OCI-LY1 (cell line): ENCODE measurements around the gene SORBS2.

ENCODE experiments used
- H2AFZ ChIP-seq: fragments of 200-600 bp; sonication (generic), shearing (Covaris generic); 2 replicates; pipeline ENCODE4 v1.6.0; 2014; ENCODE audit warnings: antibody characterized with exemption, mild to moderate bottlenecking, low read length
- H3F3A ChIP-seq: fragments of 200-600 bp; sonication (generic), shearing (Covaris generic); 2 replicates; pipeline ENCODE4 v1.6.0; 2014; ENCODE audit warnings: mild to moderate bottlenecking, antibody characterized with exemption, low read length, moderate library complexity; ENCODE audit not compliant: insufficient read depth
- H3K27ac ChIP-seq: fragments of 200-600 bp; sonication (generic); 2 replicates; pipeline ENCODE4 v1.5.1; 2014; ENCODE audit warnings: low read length, mixed run types, mild to moderate bottlenecking, low read depth; ENCODE audit not compliant: poor library complexity, severe bottlenecking
- H3K27me3 ChIP-seq: fragments of 200-600 bp; sonication (generic); 2 replicates; pipeline ENCODE4 v1.6.0; 2014; ENCODE audit warnings: antibody characterized with exemption, mild to moderate bottlenecking, low read length, moderate library complexity; ENCODE audit not compliant: insufficient read depth
- H3K36me3 ChIP-seq: fragments of 200-600 bp; sonication (generic); 2 replicates; pipeline ENCODE4 v1.6.1; 2014; ENCODE audit warnings: mild to moderate bottlenecking, antibody characterized with exemption, low read length, moderate library complexity, mixed read lengths; ENCODE audit not compliant: insufficient read depth
- H3K4me1 ChIP-seq: fragments of 200-600 bp; sonication (generic); 2 replicates; pipeline ENCODE4 v1.5.1; 2014; ENCODE audit warnings: mild to moderate bottlenecking, low read length, moderate library complexity; ENCODE audit not compliant: insufficient read depth, severe bottlenecking
- H3K4me2 ChIP-seq: fragments of 200-600 bp; sonication (generic), shearing (Covaris generic); 2 replicates; pipeline ENCODE4 v1.6.1; 2014; ENCODE audit warnings: low read length
- H3K4me3 ChIP-seq: fragments of 200-600 bp; sonication (generic); 2 replicates; pipeline ENCODE4 v1.5.1; 2014; ENCODE audit warnings: low read length, low read depth, mild to moderate bottlenecking, mixed read lengths; ENCODE audit not compliant: poor library complexity, severe bottlenecking
- H3K79me2 ChIP-seq: fragments of 200-600 bp; shearing (Covaris generic); 2 replicates; pipeline ENCODE4 v1.6.1; 2016; ENCODE audit warnings: mixed run types, low read length, mixed read lengths; ENCODE audit not compliant: insufficient read depth
- H3K9ac ChIP-seq: fragments of 200-600 bp; sonication (generic), shearing (Covaris generic); 2 replicates; pipeline ENCODE4 v1.6.1; 2014; ENCODE audit warnings: mild to moderate bottlenecking, low read length, mixed read lengths
- H3K9me2 ChIP-seq: fragments of 200-600 bp; sonication (generic), shearing (Covaris generic); 2 replicates; pipeline ENCODE4 v1.6.1; 2014; ENCODE audit warnings: low read depth, mild to moderate bottlenecking, low read length, mixed read lengths
- H3K9me3 ChIP-seq: fragments of 200-600 bp; shearing (Covaris generic); 2 replicates; pipeline ENCODE4 v1.6.1; 2014; ENCODE audit warnings: low read length, mixed read lengths
- H4K20me1 ChIP-seq: fragments of 200-600 bp; sonication (generic), shearing (Covaris generic); 2 replicates; pipeline ENCODE4 v1.6.0; 2016; ENCODE audit warnings: mild to moderate bottlenecking, low read length; ENCODE audit not compliant: insufficient read depth
- EZH2 ChIP-seq: fragments of 200-600 bp; sonication (generic), shearing (Covaris generic); IDR thresholded peaks from 2 replicates; pipeline ENCODE4 v1.8.0; 2017; ENCODE audit warnings: borderline replicate concordance, mixed run types, mild to moderate bottlenecking, antibody characterized with exemption, low read length, moderate library complexity, mixed read lengths
- TF ChIP-seq, protein P1 (sequence below): fragments of 200-600 bp; sonication (generic), shearing (Covaris generic); IDR thresholded peaks from 2 replicates; pipeline ENCODE4 v1.5.1; 2017; ENCODE audit warnings: mild to moderate bottlenecking, antibody characterized with exemption, low read length, moderate library complexity, mixed read lengths

The SORBS2 gene

DNA sequence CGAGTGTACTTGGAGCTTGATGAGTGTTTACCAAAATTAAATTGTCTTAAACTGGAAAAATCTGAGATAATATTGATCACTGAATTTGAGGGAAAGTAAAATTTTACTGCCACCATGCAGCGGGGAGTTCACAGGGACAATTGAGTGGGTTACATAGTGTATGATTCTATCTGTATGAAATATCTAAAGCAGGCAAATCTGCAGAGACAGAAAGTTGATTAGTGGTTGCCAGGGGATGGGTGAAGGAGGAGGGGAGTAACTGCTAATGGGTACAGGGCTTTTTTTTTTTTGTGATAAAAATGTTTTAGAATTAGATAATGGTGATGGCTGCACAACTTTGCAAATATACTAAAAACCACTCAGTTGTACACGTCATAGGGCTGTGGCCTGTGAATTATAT, 241.3 kb downstream of the SORBS2 start:
- Histone ChIP-seq H3K9me2 (no peaks in the 10 kb centered on the region), H3F3A (no peaks in the 10 kb centered on the region), H4K20me1 (no peaks in the 10 kb centered on the region), H3K27me3 (no peaks in the 10 kb centered on the region), H3K79me2 (no peaks in the 10 kb centered on the region), H3K36me3 (no peaks in the 10 kb centered on the region; the same call in 1 of the 2 replicates), H3K4me2 (no peak overlapping the region), H3K9me3 (0 out of 2 replicates have a peak, but pooled peaks cover 1% of the 10 kb centered on the region), H2AFZ (no peak overlapping the region), H3K4me1 (no peaks in the 10 kb centered on the region), H3K9ac (no peak overlapping the region), H3K4me3 (no peak overlapping the region), H3K27ac (no peak overlapping the region)
- TF ChIP-seq, protein P1, sequence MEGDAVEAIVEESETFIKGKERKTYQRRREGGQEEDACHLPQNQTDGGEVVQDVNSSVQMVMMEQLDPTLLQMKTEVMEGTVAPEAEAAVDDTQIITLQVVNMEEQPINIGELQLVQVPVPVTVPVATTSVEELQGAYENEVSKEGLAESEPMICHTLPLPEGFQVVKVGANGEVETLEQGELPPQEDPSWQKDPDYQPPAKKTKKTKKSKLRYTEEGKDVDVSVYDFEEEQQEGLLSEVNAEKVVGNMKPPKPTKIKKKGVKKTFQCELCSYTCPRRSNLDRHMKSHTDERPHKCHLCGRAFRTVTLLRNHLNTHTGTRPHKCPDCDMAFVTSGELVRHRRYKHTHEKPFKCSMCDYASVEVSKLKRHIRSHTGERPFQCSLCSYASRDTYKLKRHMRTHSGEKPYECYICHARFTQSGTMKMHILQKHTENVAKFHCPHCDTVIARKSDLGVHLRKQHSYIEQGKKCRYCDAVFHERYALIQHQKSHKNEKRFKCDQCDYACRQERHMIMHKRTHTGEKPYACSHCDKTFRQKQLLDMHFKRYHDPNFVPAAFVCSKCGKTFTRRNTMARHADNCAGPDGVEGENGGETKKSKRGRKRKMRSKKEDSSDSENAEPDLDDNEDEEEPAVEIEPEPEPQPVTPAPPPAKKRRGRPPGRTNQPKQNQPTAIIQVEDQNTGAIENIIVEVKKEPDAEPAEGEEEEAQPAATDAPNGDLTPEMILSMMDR, result no peak
- TF ChIP-seq EZH2, result no peak

DNA sequence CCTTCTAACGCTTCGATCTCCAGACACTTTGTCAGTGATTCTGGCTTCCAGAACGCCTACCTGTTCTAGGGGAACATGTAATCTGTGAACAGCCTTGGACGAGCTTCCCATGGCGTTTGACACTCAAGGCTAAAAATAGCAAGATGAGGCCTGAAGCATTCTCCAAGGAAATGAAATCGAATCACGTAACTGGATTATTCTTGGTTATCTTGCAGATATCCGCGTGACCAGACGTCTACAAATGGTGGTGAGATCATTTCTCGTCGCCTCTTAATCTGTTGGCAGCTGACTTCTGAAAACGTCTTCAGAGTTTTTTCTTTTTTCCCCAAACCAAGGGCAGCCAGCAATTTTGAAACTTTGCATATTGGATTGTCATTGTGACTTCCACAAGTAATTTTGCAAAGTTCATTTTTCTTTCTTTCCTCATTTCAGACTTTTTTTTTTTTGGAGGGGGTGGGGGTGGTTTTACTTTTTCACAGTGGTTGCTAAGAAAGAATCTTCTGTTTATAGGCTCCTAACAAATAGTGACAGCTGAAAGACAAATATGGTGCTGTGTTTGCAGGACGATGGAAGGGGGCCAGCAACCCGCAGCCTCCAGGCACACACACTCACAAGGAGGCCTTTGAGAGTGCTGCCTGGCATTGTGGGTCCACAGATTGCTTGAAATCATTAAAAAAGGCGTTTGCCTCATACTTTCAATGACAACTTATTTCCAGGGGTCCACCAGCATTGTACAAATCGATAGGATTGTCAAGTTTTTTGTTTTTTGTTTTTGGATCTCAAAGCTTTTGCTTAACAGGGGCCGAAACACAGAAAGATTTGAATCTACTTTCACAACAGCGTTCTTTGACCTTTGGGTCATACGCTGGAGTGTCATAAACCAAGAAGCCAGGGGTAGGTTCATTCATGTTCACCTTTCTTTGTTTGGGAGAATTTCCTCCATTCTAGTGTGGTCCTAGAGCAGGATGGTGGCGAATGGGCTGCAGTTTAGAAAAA, 244.3 kb downstream of the SORBS2 start:
- Histone ChIP-seq H3K4me3 (no peak overlapping the region), H3F3A (no peaks in the 10 kb centered on the region), H3K27ac (no peak overlapping the region), H2AFZ (no peak overlapping the region), H3K9me2 (no peaks in the 10 kb centered on the region), H3K4me2 (no peak overlapping the region), H3K4me1 (no peaks in the 10 kb centered on the region), H3K27me3 (peaks cover 3% of the 10 kb centered on the region; the same call in 1 of the 2 replicates), H3K9ac (no peak overlapping the region), H3K79me2 (no peaks in the 10 kb centered on the region), H3K9me3 (0 out of 2 replicates have a peak, but pooled peaks cover 4% of the 10 kb centered on the region), H3K36me3 (no peaks in the 10 kb centered on the region; the same call in 1 of the 2 replicates), H4K20me1 (no peaks in the 10 kb centered on the region)
- TF ChIP-seq, protein P1, result no peak
- no peak for TF ChIP-seq EZH2

DNA sequence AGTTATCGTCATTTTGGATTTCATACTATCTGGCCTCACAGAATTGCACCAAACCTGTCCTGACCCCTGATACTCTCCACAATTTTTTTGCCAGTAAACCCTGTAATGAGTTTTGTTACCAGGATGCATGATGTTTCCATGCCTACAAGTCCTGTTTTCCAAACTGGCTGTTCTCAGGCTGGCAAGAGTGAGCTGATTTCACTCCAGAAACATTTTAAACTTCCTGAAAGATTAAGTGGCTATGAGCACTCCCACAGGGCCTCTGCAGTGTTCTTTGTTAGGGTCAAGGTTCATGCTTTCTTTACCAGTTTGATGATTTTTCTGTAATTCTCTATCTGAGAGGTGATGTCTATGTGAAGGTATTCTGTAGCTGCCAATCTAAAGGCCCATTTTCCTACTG, 245.0 kb downstream of the SORBS2 start:
- Histone ChIP-seq H3K9me2 (no peaks in the 10 kb centered on the region), H3K9ac (no peak overlapping the region), H3K36me3 (no peaks in the 10 kb centered on the region; the same call in 1 of the 2 replicates), H3K4me1 (no peaks in the 10 kb centered on the region), H3K4me3 (no peak overlapping the region), H3F3A (no peaks in the 10 kb centered on the region), H3K79me2 (no peaks in the 10 kb centered on the region), H4K20me1 (no peaks in the 10 kb centered on the region), H3K27ac (no peak overlapping the region), H2AFZ (no peak overlapping the region), H3K27me3 (peaks cover 3% of the 10 kb centered on the region; the same call in 1 of the 2 replicates), H3K4me2 (no peak overlapping the region), H3K9me3 (0 out of 2 replicates have a peak, but pooled peaks cover 4% of the 10 kb centered on the region)
- TF ChIP-seq, protein P1, result no peak
- TF ChIP-seq EZH2, result no peak
